Bronchial epithelial cell (primary cell): Measurements from ENCODE around the gene DEDD2. TPM values are rescaled to one million over a fixed set of nuclear protein-coding genes. Genes with fewer than 3 reads are reported as not detected.

ENCODE experiments used
- DNase-seq: peaks from one replicate; pipeline ENCODE4 v3.0.0-alpha.2; 2010; ENCODE audit warnings: low read depth
- FAIRE-seq: peaks from 2 replicates; lab custom pipeline; 2011; peaks lifted over from hg19 to GRCh38; lab: Jason Lieb, UNC
- H3K27me3 ChIP-seq: 2 replicates; pipeline ENCODE4 v1.5.1; 2011; ENCODE audit warnings: low read length; ENCODE audit not compliant: control insufficient read depth, insufficient read depth
- H3K36me3 ChIP-seq: 2 replicates; pipeline ENCODE4 v1.5.1; 2011; ENCODE audit warnings: low read length; ENCODE audit not compliant: control insufficient read depth, insufficient read depth
- H3K4me3 ChIP-seq: 2 replicates; pipeline ENCODE4 v1.5.1; 2011; ENCODE audit warnings: mild to moderate bottlenecking, low read depth, low read length, control low read depth
- CTCF ChIP-seq: IDR thresholded peaks from 2 replicates; pipeline ENCODE4 v1.5.1; 2011; ENCODE audit warnings: mild to moderate bottlenecking, moderate library complexity, low read length, control low read depth, inconsistent platforms; ENCODE audit not compliant: insufficient read depth, severe bottlenecking
- total RNA-seq: library from RNA; depleted of rRNA; stranded (reverse); fragments of >200 nt; gene quantifications from 2 replicates; pipeline ENCODE4 v1.2.1, GENCODE V29; 2014

DEDD2 gene
- total RNA-seq, 1 donor from 2014 or later, result 28.7 TPM

GRCh38 chr19:42203700-42204099 lies 13.8 kb downstream of the DEDD2 start:
- H3K36me3 ChIP-seq, result peaks cover 25% of the 10 kb centered on the region
- no peak for DNase-seq
- TF ChIP-seq CTCF, result no peak
- H3K27me3 ChIP-seq, result no peaks in the 10 kb centered on the region
- no peak overlapping the region for H3K4me3 ChIP-seq
- FAIRE-seq, result no peak

- Histone ChIP-seq H3K27me3 (no peaks in the 10 kb centered on the region), H3K4me3 (no peak overlapping the region), H3K36me3 (peaks cover 27% of the 10 kb centered on the region)
- FAIRE-seq, result no peak
- no peak for DNase-seq
- no peak for TF ChIP-seq CTCF
These were observed 15.1 kb downstream of the DEDD2 start for GRCh38 chr19:42202290-42202880.

- H3K27me3 ChIP-seq, result no peaks in the 10 kb centered on the region
- H3K4me3 ChIP-seq, result no peak overlapping the region
- no peak for TF ChIP-seq CTCF
- DNase-seq, result no peak
- peak; percentile 52 for FAIRE-seq
- peaks cover 24% of the 10 kb centered on the region for H3K36me3 ChIP-seq
These were observed 15.8 kb downstream of the DEDD2 start for GRCh38 chr19:42201489-42202289.

GRCh38 chr19:42200116-42200715 lies 17.3 kb downstream of the DEDD2 start:
- FAIRE-seq (peak; percentile 76), DNase-seq (no peak)
- Histone ChIP-seq H3K27me3 (no peaks in the 10 kb centered on the region), H3K4me3 (no peak overlapping the region), H3K36me3 (peaks cover 23% of the 10 kb centered on the region)
- TF ChIP-seq CTCF, result no peak

- peaks cover 23% of the 10 kb centered on the region for H3K36me3 ChIP-seq
- FAIRE-seq (no peak), DNase-seq (peak; percentile 81)
- no peak overlapping the region for H3K4me3 ChIP-seq
- H3K27me3 ChIP-seq, result no peaks in the 10 kb centered on the region
- TF ChIP-seq CTCF, result peak; percentile 40
These were observed 17.9 kb downstream of the DEDD2 start for GRCh38 chr19:42199440-42200115.
